ENCODE measurements around the gene GRIPAP1. TPM values are rescaled to one million over a fixed set of nuclear protein-coding genes. Genes with fewer than 3 reads are reported as not detected.

GRIPAP1 gene
- total RNA-seq, 1 experiment from 2014 or later: 51.0 TPM

DNA sequence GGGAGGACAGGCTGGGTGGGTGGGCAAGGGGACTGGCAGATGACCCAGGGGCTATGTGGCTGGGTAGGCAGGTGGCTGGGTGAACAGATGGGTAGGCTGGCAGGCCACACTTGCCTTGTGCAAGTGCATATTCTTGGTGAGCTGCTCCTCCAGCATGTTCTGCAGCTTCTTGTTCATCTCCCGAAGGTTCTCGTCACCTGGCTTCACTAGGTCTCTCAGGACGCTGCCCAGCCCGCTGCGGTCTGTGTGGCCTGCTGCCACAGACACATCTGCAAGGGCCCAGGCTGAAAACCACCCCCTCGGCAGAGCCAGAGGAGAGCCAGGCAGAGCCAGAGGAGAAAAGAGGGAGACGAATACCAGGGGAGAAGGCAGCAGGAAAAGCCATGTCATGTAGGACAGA lies 27.0 kb downstream of the GRIPAP1 start:
- CTCF ChIA-PET: no interaction called here
- intact Hi-C loops (cut with micrococcal nuclease; ENCODE audit: unreplicated experiment): loop anchor here (10.0 kb wide), 1 partner anchor 70 kb away; the partner anchor contains the start of gene TFE3
- BruUV-seq (replicated peaks): no TSS peak
- Histone ChIP-seq H3K4me3 (ENCODE audit: low read depth in 2 of 2, low read length in 2 of 2) (no peak overlapping the region), H3K4me1 (ENCODE audit: control insufficient read depth, insufficient read depth, low read length) (no peaks in the 10 kb centered on the region), H3K27me3 (ENCODE audit: control insufficient read depth, insufficient read depth, low read length) (no peaks in the 10 kb centered on the region), H3K9me3 (ENCODE audit: control insufficient read depth, insufficient read depth, low read depth, low read length) (no peaks in the 10 kb centered on the region), H3K27ac (ENCODE audit: low read length) (no peak overlapping the region), H3K36me3 (ENCODE audit: control insufficient read depth, insufficient read depth, low read length) (no peaks in the 10 kb centered on the region; the same call in 1 of the 2 replicates)
- ATAC-seq (no peak), DNase-seq (ENCODE audit: low read depth, low spot score) (no peak)
- in situ Hi-C loops (cut with HindIII; ENCODE audit: low pct_unique_long_range_greater_than_20kb, low sequenced_read_pairs): no loop called here
- TF ChIP-seq, protein P1, sequence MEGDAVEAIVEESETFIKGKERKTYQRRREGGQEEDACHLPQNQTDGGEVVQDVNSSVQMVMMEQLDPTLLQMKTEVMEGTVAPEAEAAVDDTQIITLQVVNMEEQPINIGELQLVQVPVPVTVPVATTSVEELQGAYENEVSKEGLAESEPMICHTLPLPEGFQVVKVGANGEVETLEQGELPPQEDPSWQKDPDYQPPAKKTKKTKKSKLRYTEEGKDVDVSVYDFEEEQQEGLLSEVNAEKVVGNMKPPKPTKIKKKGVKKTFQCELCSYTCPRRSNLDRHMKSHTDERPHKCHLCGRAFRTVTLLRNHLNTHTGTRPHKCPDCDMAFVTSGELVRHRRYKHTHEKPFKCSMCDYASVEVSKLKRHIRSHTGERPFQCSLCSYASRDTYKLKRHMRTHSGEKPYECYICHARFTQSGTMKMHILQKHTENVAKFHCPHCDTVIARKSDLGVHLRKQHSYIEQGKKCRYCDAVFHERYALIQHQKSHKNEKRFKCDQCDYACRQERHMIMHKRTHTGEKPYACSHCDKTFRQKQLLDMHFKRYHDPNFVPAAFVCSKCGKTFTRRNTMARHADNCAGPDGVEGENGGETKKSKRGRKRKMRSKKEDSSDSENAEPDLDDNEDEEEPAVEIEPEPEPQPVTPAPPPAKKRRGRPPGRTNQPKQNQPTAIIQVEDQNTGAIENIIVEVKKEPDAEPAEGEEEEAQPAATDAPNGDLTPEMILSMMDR (IDR thresholded peaks at IDR 0.05): no peak
- POLR2A ChIA-PET: no interaction called here

DNA sequence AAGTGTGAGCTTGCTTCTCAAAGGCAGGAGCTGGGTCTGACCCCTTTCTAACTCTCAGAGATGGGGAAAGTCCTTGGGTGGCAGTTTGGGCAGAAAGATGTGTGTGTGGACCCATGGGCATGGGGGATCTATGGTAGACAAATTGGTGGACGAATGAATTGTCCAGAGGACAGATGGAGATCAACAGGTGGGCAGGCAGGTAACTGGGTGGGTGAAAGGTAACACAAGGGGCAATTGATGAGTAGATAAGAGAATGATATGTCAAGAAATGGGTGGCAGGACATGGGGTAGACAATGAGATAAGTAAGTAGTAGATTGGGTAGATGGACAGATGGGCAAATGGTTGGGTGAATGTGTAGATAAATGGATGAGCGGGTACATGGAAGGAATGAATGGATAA lies 27.5 kb downstream of the GRIPAP1 start:
- Histone ChIP-seq H3K27ac (ENCODE audit: low read length) (no peak overlapping the region), H3K4me1 (ENCODE audit: control insufficient read depth, insufficient read depth, low read length) (no peaks in the 10 kb centered on the region), H3K9me3 (ENCODE audit: control insufficient read depth, insufficient read depth, low read depth, low read length) (no peaks in the 10 kb centered on the region), H3K4me3 (ENCODE audit: low read depth in 2 of 2, low read length in 2 of 2) (no peak overlapping the region), H3K27me3 (ENCODE audit: control insufficient read depth, insufficient read depth, low read length) (no peaks in the 10 kb centered on the region), H3K36me3 (ENCODE audit: control insufficient read depth, insufficient read depth, low read length) (no peaks in the 10 kb centered on the region; the same call in 1 of the 2 replicates)
- no TSS peak for BruUV-seq (replicated peaks)
- POLR2A ChIA-PET: no interaction called here
- CTCF ChIA-PET: no interaction called here
- TF ChIP-seq POLR2AphosphoS5 (IDR thresholded peaks at IDR 0.05; ENCODE audit: low read depth, low read length) (no peak), SIN3A (IDR thresholded peaks at IDR 0.05; ENCODE audit: borderline replicate concordance, insufficient read depth, low read depth, low read length) (no peak), TCF7L2 (IDR thresholded peaks at IDR 0.05; ENCODE audit: low read depth, low read length) (no peak)
- TF ChIP-seq, protein P1 (IDR thresholded peaks at IDR 0.05): no peak
- TF ChIP-seq, protein P2, sequence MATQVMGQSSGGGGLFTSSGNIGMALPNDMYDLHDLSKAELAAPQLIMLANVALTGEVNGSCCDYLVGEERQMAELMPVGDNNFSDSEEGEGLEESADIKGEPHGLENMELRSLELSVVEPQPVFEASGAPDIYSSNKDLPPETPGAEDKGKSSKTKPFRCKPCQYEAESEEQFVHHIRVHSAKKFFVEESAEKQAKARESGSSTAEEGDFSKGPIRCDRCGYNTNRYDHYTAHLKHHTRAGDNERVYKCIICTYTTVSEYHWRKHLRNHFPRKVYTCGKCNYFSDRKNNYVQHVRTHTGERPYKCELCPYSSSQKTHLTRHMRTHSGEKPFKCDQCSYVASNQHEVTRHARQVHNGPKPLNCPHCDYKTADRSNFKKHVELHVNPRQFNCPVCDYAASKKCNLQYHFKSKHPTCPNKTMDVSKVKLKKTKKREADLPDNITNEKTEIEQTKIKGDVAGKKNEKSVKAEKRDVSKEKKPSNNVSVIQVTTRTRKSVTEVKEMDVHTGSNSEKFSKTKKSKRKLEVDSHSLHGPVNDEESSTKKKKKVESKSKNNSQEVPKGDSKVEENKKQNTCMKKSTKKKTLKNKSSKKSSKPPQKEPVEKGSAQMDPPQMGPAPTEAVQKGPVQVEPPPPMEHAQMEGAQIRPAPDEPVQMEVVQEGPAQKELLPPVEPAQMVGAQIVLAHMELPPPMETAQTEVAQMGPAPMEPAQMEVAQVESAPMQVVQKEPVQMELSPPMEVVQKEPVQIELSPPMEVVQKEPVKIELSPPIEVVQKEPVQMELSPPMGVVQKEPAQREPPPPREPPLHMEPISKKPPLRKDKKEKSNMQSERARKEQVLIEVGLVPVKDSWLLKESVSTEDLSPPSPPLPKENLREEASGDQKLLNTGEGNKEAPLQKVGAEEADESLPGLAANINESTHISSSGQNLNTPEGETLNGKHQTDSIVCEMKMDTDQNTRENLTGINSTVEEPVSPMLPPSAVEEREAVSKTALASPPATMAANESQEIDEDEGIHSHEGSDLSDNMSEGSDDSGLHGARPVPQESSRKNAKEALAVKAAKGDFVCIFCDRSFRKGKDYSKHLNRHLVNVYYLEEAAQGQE (IDR thresholded peaks at IDR 0.05; ENCODE audit: insufficient read depth in 1 of 2, low read depth in 2 of 2, low read length in 1 of 2): no peak
- intact Hi-C loops (cut with micrococcal nuclease; ENCODE audit: unreplicated experiment): loop anchor here (10.0 kb wide), 1 partner anchor 70 kb away; the partner anchor contains the start of gene TFE3
- in situ Hi-C loops (cut with HindIII; ENCODE audit: low pct_unique_long_range_greater_than_20kb, low sequenced_read_pairs): no loop called here
- ATAC-seq (no peak), DNase-seq (ENCODE audit: low read depth, low spot score) (no peak)
